SKM-1 treated with dmso at 0.1 percent for 144 hours (cell line): ENCODE results near the gene FOXK2.

ENCODE experiments used
- DNase-seq: peaks from one replicate; lab custom pipeline; 2025; ENCODE audit not compliant: unreplicated experiment; lab: John Stamatoyannopoulos, UW

The FOXK2 gene

GRCh38 chr17:82518826-82519810 is at the start of gene FOXK2:
TSS of gene FOXK2 (plus strand) at chr17:82519732. CDS start at chr17:82519889, 157 bp downstream.
- peak; percentile 90 for DNase-seq

GRCh38 chr17:82470065-82470464 is 49.5 kb upstream of the FOXK2 start:
- DNase-seq = no peak

- no peak for DNase-seq
Measured at GRCh38 chr17:82474223-82475010, 45.1 kb upstream of the FOXK2 start.

GRCh38 chr17:82475458-82475857 is 44.1 kb upstream of the FOXK2 start:
- DNase-seq = no peak

GRCh38 chr17:82477934-82478333 is 41.6 kb upstream of the FOXK2 start:
- DNase-seq = no peak

- DNase-seq = no peak
Measured at GRCh38 chr17:82479602-82480001, 39.9 kb upstream of the FOXK2 start.

GRCh38 chr17:82480318-82480717 is 39.2 kb upstream of the FOXK2 start:
- no peak for DNase-seq

GRCh38 chr17:82483204-82483660 is 36.3 kb upstream of the FOXK2 start:
- no peak for DNase-seq

GRCh38 chr17:82483836-82484235 is 35.7 kb upstream of the FOXK2 start:
- no peak for DNase-seq

- DNase-seq = no peak
Measured at GRCh38 chr17:82486231-82487094, 33.1 kb upstream of the FOXK2 start.

- DNase-seq = no peak
Measured at GRCh38 chr17:82487910-82488309, 31.6 kb upstream of the FOXK2 start.

GRCh38 chr17:82489117-82489516 is 30.4 kb upstream of the FOXK2 start:
- no peak for DNase-seq

GRCh38 chr17:82489851-82490511 is 29.6 kb upstream of the FOXK2 start:
- DNase-seq = no peak

- no peak for DNase-seq
Measured at GRCh38 chr17:82490512-82491195, 28.9 kb upstream of the FOXK2 start.

GRCh38 chr17:82491196-82491530 is 28.4 kb upstream of the FOXK2 start:
- DNase-seq = no peak

GRCh38 chr17:82491533-82491932 is 28.0 kb upstream of the FOXK2 start:
- no peak for DNase-seq

- DNase-seq = no peak
Measured at GRCh38 chr17:82492643-82493225, 26.8 kb upstream of the FOXK2 start.

- no peak for DNase-seq
Measured at GRCh38 chr17:82493226-82493781, 26.2 kb upstream of the FOXK2 start.
